Upper lobe of right lung (tissue), 1 donor: ENCODE results near the gene EVL. TPM values are rescaled to one million over a fixed set of nuclear protein-coding genes. Genes with fewer than 3 reads are reported as not detected.

Experiments
- ATAC-seq: fragments of 200-7000 bp; cut with Tn5 transposase; one replicate; pipeline ENCODE4 v1.9.1; 2020; ENCODE audit warnings: mild to moderate bottlenecking, moderate library complexity
- DNase-seq: peaks from one replicate; pipeline ENCODE4 v3.0.0-alpha.2; 2020
- H3K27ac ChIP-seq: fragments of 200-600 bp; one replicate; pipeline ENCODE4 v1.8.0; 2022
- H3K27me3 ChIP-seq: fragments of 200-600 bp; one replicate; pipeline ENCODE4 v1.8.0; 2022; ENCODE audit warnings: mild to moderate bottlenecking
- H3K36me3 ChIP-seq: fragments of 200-600 bp; one replicate; pipeline ENCODE4 v1.8.0; 2022
- H3K4me1 ChIP-seq: fragments of 200-600 bp; one replicate; pipeline ENCODE4 v1.8.0; 2022
- H3K4me3 ChIP-seq: fragments of 200-600 bp; one replicate; pipeline ENCODE4 v1.8.0; 2022; ENCODE audit warnings: mild to moderate bottlenecking
- H3K9me3 ChIP-seq: fragments of 200-600 bp; one replicate; pipeline ENCODE4 v1.8.0; 2022
- CTCF ChIP-seq: fragments of 200-600 bp; IDR thresholded peaks from one replicate; pipeline ENCODE4 v1.8.0; 2022; ENCODE audit warnings: antibody characterized with exemption
- intact Hi-C: fragments of 100-400 bp; cut with DNase I; formaldehyde crosslinking; loops from one replicate; pipeline ENCODE4 v1.11.0; 2022
- total RNA-seq: library from RNA; stranded (reverse); fragmentation: NEBNext Ultra II Directional; extraction: Animal tissue kit (Norgen Biotek cat#: 25700); gene quantifications from one replicate; pipeline ENCODE4 v1.2.1, GENCODE V29; 2021
- donor health status: DM: no; HTN: yes; CAD: no; lungs with severe emphysema.

Gene EVL
- total RNA-seq, 1 donor from 2014 or later = 206 TPM

- DNase-seq (no peak), ATAC-seq (no peak)
- no peak for TF ChIP-seq CTCF
- Histone ChIP-seq H3K36me3 (no peaks in the 10 kb centered on the region), H3K27me3 (no peaks in the 10 kb centered on the region), H3K4me1 (peaks cover 30% of the 10 kb centered on the region), H3K27ac (peak overlapping the region; percentile 80), H3K9me3 (no peaks in the 10 kb centered on the region), H3K4me3 (peak overlapping the region; percentile 43)
- intact Hi-C loops = no loop called here
These were observed 2.3 kb downstream of the EVL start for GRCh38 chr14:100067481-100067880.

GRCh38 chr14:100067971-100068959, 3.0 kb downstream of the EVL start:
- peak overlapping the region; percentile 43 for H3K4me3 ChIP-seq
- H3K9me3 ChIP-seq = no peaks in the 10 kb centered on the region
- H3K27ac ChIP-seq = peak overlapping the region; percentile 80
- H3K36me3 ChIP-seq = no peaks in the 10 kb centered on the region
- no peak for TF ChIP-seq CTCF
- peak; percentile 79 for DNase-seq
- H3K4me1 ChIP-seq = peaks cover 32% of the 10 kb centered on the region
- peak; percentile 83 for ATAC-seq
- no peaks in the 10 kb centered on the region for H3K27me3 ChIP-seq
- intact Hi-C loops = no loop called here

DNA sequence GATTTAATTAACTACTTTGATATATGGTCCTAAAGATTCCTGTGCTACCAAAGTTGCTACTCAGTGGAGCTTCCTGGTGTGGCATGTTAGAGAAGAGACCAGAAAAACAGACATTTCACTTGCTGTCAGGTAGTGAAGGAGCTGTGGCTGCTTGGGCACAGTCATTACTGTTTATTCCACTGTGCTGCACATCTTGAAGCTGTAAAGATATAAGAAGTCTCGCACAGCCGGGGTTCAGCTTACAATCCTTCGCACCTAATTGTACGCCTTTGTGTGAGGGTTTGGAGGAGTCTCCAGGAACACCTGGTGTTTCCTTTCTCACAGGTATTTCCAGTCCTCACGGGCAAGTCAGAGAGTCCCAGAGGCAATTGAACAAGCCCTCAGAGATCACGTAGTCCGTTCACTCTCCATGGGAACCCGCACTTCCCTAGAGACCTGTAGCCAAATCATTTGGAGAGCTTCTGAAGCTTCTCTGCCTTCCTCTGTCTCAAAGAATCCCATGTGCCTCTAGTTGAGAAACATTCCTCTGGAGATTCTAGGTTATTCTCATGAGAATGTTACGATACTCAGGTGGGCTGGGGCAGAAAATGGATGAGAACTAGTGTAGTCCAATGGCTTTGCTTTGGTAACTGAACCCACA, 4.1 kb downstream of the EVL start:
- no peak for TF ChIP-seq CTCF
- DNase-seq (no peak), ATAC-seq (no peak)
- Histone ChIP-seq H3K4me3 (peak overlapping the region; percentile 43), H3K36me3 (no peaks in the 10 kb centered on the region), H3K9me3 (no peaks in the 10 kb centered on the region), H3K27ac (peak overlapping the region; percentile 80), H3K4me1 (peaks cover 40% of the 10 kb centered on the region), H3K27me3 (no peaks in the 10 kb centered on the region)
- intact Hi-C loops = no loop called here

- peak overlapping the region; percentile 4 for H3K27ac ChIP-seq
These were observed 5.1 kb downstream of the EVL start for GRCh38 chr14:100070310-100070709.

DNA sequence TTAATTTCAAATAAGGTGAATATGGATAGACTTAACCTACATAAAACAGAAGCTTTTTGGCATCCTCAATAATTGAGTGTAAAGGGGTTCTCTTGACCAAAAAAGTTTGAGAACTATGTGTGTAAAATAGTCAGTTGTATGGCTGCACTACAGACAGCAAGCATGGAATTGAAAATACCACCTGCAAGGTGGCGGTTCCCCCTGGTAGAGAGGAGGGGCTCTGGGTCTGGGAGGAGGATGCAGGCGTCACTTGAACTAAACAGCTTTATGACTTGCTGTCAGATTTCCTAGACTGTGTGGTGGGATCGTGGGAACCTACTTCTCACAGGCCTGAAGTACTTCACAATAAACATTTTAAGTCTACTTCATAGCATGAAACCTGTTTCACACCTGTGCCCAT, 6.3 kb downstream of the EVL start:
- H3K36me3 ChIP-seq = no peaks in the 10 kb centered on the region
- ATAC-seq (no peak), DNase-seq (no peak)
- no peak for TF ChIP-seq CTCF
- intact Hi-C loops = no loop called here
- H3K4me3 ChIP-seq = no peak overlapping the region
- no peaks in the 10 kb centered on the region for H3K27me3 ChIP-seq
- H3K9me3 ChIP-seq = no peaks in the 10 kb centered on the region
- peaks cover 48% of the 10 kb centered on the region for H3K4me1 ChIP-seq
- peak overlapping the region; percentile 47 for H3K27ac ChIP-seq

More at GRCh38 chr14:100070310-100070709, 5.1 kb downstream of the EVL start:
- Histone ChIP-seq H3K36me3 (no peaks in the 10 kb centered on the region), H3K4me3 (peak overlapping the region; percentile 43), H3K27me3 (no peaks in the 10 kb centered on the region), H3K9me3 (no peaks in the 10 kb centered on the region), H3K4me1 (peaks cover 39% of the 10 kb centered on the region)
- intact Hi-C loops = no loop called here
- TF ChIP-seq CTCF = no peak
- DNase-seq = no peak
- ATAC-seq = no peak
